Sigmoid colon (tissue), 4 donors: ENCODE results near the gene ELMO1.

Experiments
- EP300 ChIP-seq, 4 donors: sonication (generic); formaldehyde crosslinking; IDR thresholded peaks; one replicate each; pipeline ENCODE4 v1.6.1; 2017; ENCODE audit warnings: antibody characterized with exemption in 4 of 4
- TF ChIP-seq, protein P1 (sequence below), 4 experiments: fragments of 450-650 bp in 3 of 4; fragments of 200-600 bp in 1 of 4; IDR thresholded peaks; one replicate each; pipeline ENCODE4 v1.5.1; 2016 to 2019; ENCODE audit warnings: antibody characterized with exemption in 4 of 4, mild to moderate bottlenecking in 3 of 4, moderate library complexity in 2 of 4

GRCh38 chr7:37379546-37380277 lies 69.0 kb downstream of the ELMO1 start:
- TF ChIP-seq, protein P1, sequence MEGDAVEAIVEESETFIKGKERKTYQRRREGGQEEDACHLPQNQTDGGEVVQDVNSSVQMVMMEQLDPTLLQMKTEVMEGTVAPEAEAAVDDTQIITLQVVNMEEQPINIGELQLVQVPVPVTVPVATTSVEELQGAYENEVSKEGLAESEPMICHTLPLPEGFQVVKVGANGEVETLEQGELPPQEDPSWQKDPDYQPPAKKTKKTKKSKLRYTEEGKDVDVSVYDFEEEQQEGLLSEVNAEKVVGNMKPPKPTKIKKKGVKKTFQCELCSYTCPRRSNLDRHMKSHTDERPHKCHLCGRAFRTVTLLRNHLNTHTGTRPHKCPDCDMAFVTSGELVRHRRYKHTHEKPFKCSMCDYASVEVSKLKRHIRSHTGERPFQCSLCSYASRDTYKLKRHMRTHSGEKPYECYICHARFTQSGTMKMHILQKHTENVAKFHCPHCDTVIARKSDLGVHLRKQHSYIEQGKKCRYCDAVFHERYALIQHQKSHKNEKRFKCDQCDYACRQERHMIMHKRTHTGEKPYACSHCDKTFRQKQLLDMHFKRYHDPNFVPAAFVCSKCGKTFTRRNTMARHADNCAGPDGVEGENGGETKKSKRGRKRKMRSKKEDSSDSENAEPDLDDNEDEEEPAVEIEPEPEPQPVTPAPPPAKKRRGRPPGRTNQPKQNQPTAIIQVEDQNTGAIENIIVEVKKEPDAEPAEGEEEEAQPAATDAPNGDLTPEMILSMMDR (IDR thresholded peaks at IDR 0.05) = no peak
- TF ChIP-seq EP300 (IDR thresholded peaks at IDR 0.05) = no peak
